ENCODE measurements around the gene DAB2IP. TPM values are rescaled to one million over a fixed set of nuclear protein-coding genes. Genes with fewer than 3 reads are reported as not detected.

Gene DAB2IP
- total and polyA plus RNA-seq, 2 of the 4 experiments (the other 2 are of a cell fraction), result 5.6 to 17.2 TPM

DNA sequence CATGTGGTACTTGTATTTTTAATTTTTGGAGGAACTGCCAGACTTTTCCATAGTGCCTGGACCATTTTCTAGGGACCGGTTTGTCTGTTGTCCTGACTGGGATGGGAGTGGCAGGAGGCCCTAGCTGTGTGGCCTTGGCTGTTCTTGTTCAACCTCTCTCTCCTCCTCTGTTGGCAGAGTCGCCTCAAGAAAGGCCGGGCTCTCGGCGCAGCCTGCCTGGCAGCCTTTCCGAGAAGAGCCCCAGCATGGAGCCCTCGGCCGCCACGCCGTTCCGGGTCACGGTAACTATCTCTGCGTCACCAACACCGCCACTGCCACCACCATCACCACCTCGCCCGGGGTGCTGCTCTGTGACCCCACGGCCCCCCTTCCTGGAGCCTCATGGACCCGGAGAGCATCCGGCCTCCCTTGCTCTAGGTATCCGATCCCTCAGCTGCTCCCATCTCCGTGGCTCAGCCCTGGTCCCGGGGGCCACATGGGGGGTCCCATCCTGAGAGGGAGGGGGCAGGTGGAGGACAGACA, 27.1 kb downstream of the DAB2IP start (continued):
- TF ChIP-seq RAD21 (IDR thresholded peaks at IDR 0.05; ENCODE audit: low read length) (no peak), RFX5 (IDR thresholded peaks at IDR 0.05; ENCODE audit: low read depth, low read length) (no peak)

DNA sequence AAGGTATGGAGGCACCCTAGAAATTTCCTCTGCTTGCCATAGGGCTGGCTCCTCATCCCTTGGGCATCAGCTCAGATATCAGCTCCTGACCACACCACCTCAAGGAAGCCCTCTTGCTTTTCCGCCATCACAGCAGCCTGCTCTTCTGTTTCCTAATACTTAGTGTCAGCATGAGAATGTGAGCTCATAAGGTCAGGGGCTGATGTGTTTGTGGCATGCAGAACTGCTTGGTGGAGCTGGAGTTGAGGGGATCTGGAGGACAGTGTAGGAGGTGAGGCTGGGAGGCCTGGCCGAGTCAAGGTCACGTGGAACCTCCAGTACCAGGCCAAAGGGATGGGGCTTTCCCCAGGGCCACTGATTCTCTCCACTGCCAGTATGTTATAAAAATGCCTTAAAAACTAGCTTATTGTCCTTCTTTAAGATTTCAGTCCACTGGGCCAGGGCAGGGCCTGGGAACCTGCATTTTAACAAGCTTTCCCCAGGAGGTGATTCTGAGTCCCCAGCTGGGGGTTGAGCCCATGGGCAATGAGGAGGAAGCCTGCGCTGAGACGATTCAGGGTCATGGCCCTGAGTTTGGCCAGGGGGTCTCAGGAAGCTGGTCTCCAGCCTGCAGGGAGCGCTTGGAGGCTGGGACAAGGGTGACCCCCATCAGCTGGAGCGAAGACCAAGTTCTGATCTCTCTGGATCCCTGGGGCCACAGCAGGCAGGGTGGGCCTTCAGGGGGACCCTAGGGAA, 28.6 kb downstream of the DAB2IP start:
- dilution Hi-C loops (cut with HindIII; ENCODE audit: low sequenced_read_pairs, unreplicated experiment), result no loop called here
- TF ChIP-seq NFE2L2 (IDR thresholded peaks at IDR 0.05; ENCODE audit: low read depth, low read length) (no peak), MAFK (IDR thresholded peaks at IDR 0.05; ENCODE audit: low read depth, low read length) (no peak), POLR2A (IDR thresholded peaks at IDR 0.05; ENCODE audit: low read depth, low read length) (no peak)
- Histone ChIP-seq H3K9me3 (ENCODE audit: control insufficient read depth, insufficient read depth, low read length) (no peaks in the 10 kb centered on the region), H3K56ac (ENCODE audit: extremely low read depth, insufficient read depth, low read length) (no peak overlapping the region), H4K8ac (ENCODE audit: low read depth in 2 of 2, low read length in 2 of 2) (no peak overlapping the region), H3K14ac (replicated peaks; ENCODE audit: low read depth, low read length) (no peak overlapping the region), H3K27ac (ENCODE audit: insufficient read depth, low read length) (no peak overlapping the region), H2BK120ac (ENCODE audit: low read depth, low read length) (no peak overlapping the region), H3K36me3 (ENCODE audit: control insufficient read depth, insufficient read depth, low read length) (peaks cover 4% of the 10 kb centered on the region; the same call in 1 of the 2 replicates), H3K4me2 (ENCODE audit: low read depth, low read length) (no peak overlapping the region), H4K5ac (ENCODE audit: low read depth, low read length) (no peak overlapping the region), H3K9me1 (ENCODE audit: insufficient read depth, low read length) (peaks cover 10% of the 10 kb centered on the region), H2BK15ac (ENCODE audit: low read depth, low read length) (no peak overlapping the region), H2AFZ (replicated peaks; ENCODE audit: low read length, poor library complexity) (no peak overlapping the region), H2AK5ac (ENCODE audit: low read depth, low read length) (no peak overlapping the region), H3K4me3 (ENCODE audit: insufficient read depth, low read depth, low read length) (no peak overlapping the region), H3K79me1 (ENCODE audit: low read depth in 1 of 2, low read length in 2 of 2) (peaks cover 0 to 6% of the 10 kb centered on the region in 2 experiments; a peak in 1 of 4 replicates), H3K4ac (ENCODE audit: low read depth, low read length) (no peak overlapping the region), H2BK5ac (ENCODE audit: low read depth, low read length, poor library complexity, severe bottlenecking) (no peak overlapping the region), H4K20me1 (ENCODE audit: insufficient read depth, low read length) (peaks cover 22% of the 10 kb centered on the region), H4K91ac (ENCODE audit: insufficient read depth, low read depth, low read length) (no peak overlapping the region), H2AK9ac (replicated peaks; ENCODE audit: low read depth, low read length, poor library complexity) (no peak overlapping the region), H3K23ac (ENCODE audit: low read depth, low read length) (no peak overlapping the region), H3K18ac (ENCODE audit: low read depth, low read length) (no peak overlapping the region), H3K9ac (ENCODE audit: low read depth, low read length) (no peak overlapping the region), H3K27me3 (ENCODE audit: control insufficient read depth, insufficient read depth, low read length) (no peaks in the 10 kb centered on the region), H2BK20ac (ENCODE audit: low read depth, low read length) (no peak overlapping the region), H3K4me1 (ENCODE audit: control insufficient read depth, insufficient read depth, low read length) (peaks cover 7% of the 10 kb centered on the region; the same call in 1 of the 2 replicates)
- WGBS, 2 experiments (ENCODE audit: extremely low coverage in 2 of 2, insufficient read length in 1 of 2), result 100% methylated on average over 1 of the region's 7 CpGs; no CpG with 5 or more reads in 1 of the 2 experiments
- no TSS peak for BruUV-seq (replicated peaks)
- ATAC-seq (ENCODE audit: low read depth), result no peak
- ChIA-PET POLR2A (ENCODE audit: unreplicated experiment) (no interaction called here), CTCF (interaction anchor here (0.6 kb wide), 2 partner anchors 10 to 501 kb away, joined by 3 read pairs; no protein-coding TSS in a partner anchor)
- intact Hi-C loops (cut with micrococcal nuclease), result loop anchor here (10.0 kb wide), 1 partner anchor 415 kb away; the partner anchor contains the start of gene TTLL11
- no peak for DNase-seq
- in situ Hi-C loops (cut with MboI; ENCODE audit: low sequenced_read_pairs), result no loop called here
